ENCODE results near the gene ACTR1A.

ACTR1A gene

GRCh38 chr10:102497545-102497944, 5.0 kb downstream of the ACTR1A start:
- in situ Hi-C loops (cut with HindIII; ENCODE audit: low pct_ligation_motif_present, low pct_unique_long_range_greater_than_20kb, low sequenced_read_pairs), result no loop called here
- no peak for DNase-seq

GRCh38 chr10:102493771-102494170, 8.7 kb downstream of the ACTR1A start:
- in situ Hi-C loops (cut with HindIII; ENCODE audit: low pct_ligation_motif_present, low pct_unique_long_range_greater_than_20kb, low sequenced_read_pairs), result no loop called here
- no peak for DNase-seq

GRCh38 chr10:102492983-102493382, 9.5 kb downstream of the ACTR1A start:
- DNase-seq, result no peak

GRCh38 chr10:102492344-102492939, 10.1 kb downstream of the ACTR1A start:
- DNase-seq, result no peak
- in situ Hi-C loops (cut with HindIII; ENCODE audit: low pct_ligation_motif_present, low pct_unique_long_range_greater_than_20kb, low sequenced_read_pairs), result no loop called here

More at GRCh38 chr10:102492983-102493382, 9.5 kb downstream of the ACTR1A start:
- in situ Hi-C loops (cut with HindIII; ENCODE audit: low pct_ligation_motif_present, low pct_unique_long_range_greater_than_20kb, low sequenced_read_pairs), result no loop called here

GRCh38 chr10:102491136-102491535, 11.4 kb downstream of the ACTR1A start:
- DNase-seq, result no peak
- in situ Hi-C loops (cut with HindIII; ENCODE audit: low pct_ligation_motif_present, low pct_unique_long_range_greater_than_20kb, low sequenced_read_pairs), result no loop called here

GRCh38 chr10:102485093-102485784, 17.3 kb downstream of the ACTR1A start:
- in situ Hi-C loops (cut with HindIII; ENCODE audit: low pct_ligation_motif_present, low pct_unique_long_range_greater_than_20kb, low sequenced_read_pairs), result no loop called here
- no peak for DNase-seq

- no peak for DNase-seq
- in situ Hi-C loops (cut with HindIII; ENCODE audit: low pct_ligation_motif_present, low pct_unique_long_range_greater_than_20kb, low sequenced_read_pairs), result no loop called here
These were observed 18.5 kb downstream of the ACTR1A start for GRCh38 chr10:102484021-102484420.

- no peak for DNase-seq
- in situ Hi-C loops (cut with HindIII; ENCODE audit: low pct_ligation_motif_present, low pct_unique_long_range_greater_than_20kb, low sequenced_read_pairs), result no loop called here
These were observed 22.1 kb downstream of the ACTR1A start for GRCh38 chr10:102480396-102480795.

GRCh38 chr10:102479651-102480050, 22.9 kb downstream of the ACTR1A start:
- in situ Hi-C loops (cut with HindIII; ENCODE audit: low pct_ligation_motif_present, low pct_unique_long_range_greater_than_20kb, low sequenced_read_pairs), result no loop called here
- DNase-seq, result no peak

- no peak for DNase-seq
- in situ Hi-C loops (cut with HindIII; ENCODE audit: low pct_ligation_motif_present, low pct_unique_long_range_greater_than_20kb, low sequenced_read_pairs), result no loop called here
These were observed 25.9 kb downstream of the ACTR1A start for GRCh38 chr10:102476466-102477141.

GRCh38 chr10:102475451-102476040, 27.0 kb downstream of the ACTR1A start:
- no peak for DNase-seq
- in situ Hi-C loops (cut with HindIII; ENCODE audit: low pct_ligation_motif_present, low pct_unique_long_range_greater_than_20kb, low sequenced_read_pairs), result no loop called here

GRCh38 chr10:102473445-102474331, 28.8 kb downstream of the ACTR1A start:
- in situ Hi-C loops (cut with HindIII; ENCODE audit: low pct_ligation_motif_present, low pct_unique_long_range_greater_than_20kb, low sequenced_read_pairs), result no loop called here
- no peak for DNase-seq

GRCh38 chr10:102470579-102471546, 31.6 kb downstream of the ACTR1A start:
- in situ Hi-C loops (cut with HindIII; ENCODE audit: low pct_ligation_motif_present, low pct_unique_long_range_greater_than_20kb, low sequenced_read_pairs), result no loop called here
- no peak for DNase-seq

GRCh38 chr10:102468683-102469082, 33.8 kb downstream of the ACTR1A start:
- in situ Hi-C loops (cut with HindIII; ENCODE audit: low pct_ligation_motif_present, low pct_unique_long_range_greater_than_20kb, low sequenced_read_pairs), result no loop called here
- DNase-seq, result no peak

- in situ Hi-C loops (cut with HindIII; ENCODE audit: low pct_ligation_motif_present, low pct_unique_long_range_greater_than_20kb, low sequenced_read_pairs), result no loop called here
- DNase-seq, result no peak
These were observed 34.5 kb downstream of the ACTR1A start for GRCh38 chr10:102467971-102468438.

- in situ Hi-C loops (cut with HindIII; ENCODE audit: low pct_ligation_motif_present, low pct_unique_long_range_greater_than_20kb, low sequenced_read_pairs), result no loop called here
- no peak for DNase-seq
These were observed 35.2 kb downstream of the ACTR1A start for GRCh38 chr10:102467318-102467717.

- no peak for DNase-seq
- in situ Hi-C loops (cut with HindIII; ENCODE audit: low pct_ligation_motif_present, low pct_unique_long_range_greater_than_20kb, low sequenced_read_pairs), result no loop called here
These were observed 37.0 kb downstream of the ACTR1A start for GRCh38 chr10:102465466-102465865.

Data from ACHN (cell line).